DND-41 (cell line): ENCODE results near the gene PEX16.

Source experiments
- ATAC-seq: fragments of 200-7000 bp; cut with Tn5 transposase; 3 replicates; pipeline ENCODE4 v1.9.1; 2021; ENCODE audit warnings: low read depth; ENCODE audit not compliant: insufficient read depth
- DNase-seq: peaks from one replicate; pipeline ENCODE4 v3.0.0-alpha.2; 2020
- H2AFZ ChIP-seq: 2 replicates; pipeline ENCODE4 v1.6.0; 2012; ENCODE audit warnings: low read depth, low read length
- H3K27ac ChIP-seq: 2 replicates; pipeline ENCODE4 v1.5.1; 2012; ENCODE audit warnings: low read length, inconsistent platforms
- H3K27me3 ChIP-seq: fragments of 200-600 bp; sonication (generic); 2 replicates; pipeline ENCODE4 v1.6.0; 2012; ENCODE audit warnings: low read length, mild to moderate bottlenecking, inconsistent platforms; ENCODE audit not compliant: insufficient read depth, poor library complexity
- H3K36me3 ChIP-seq: 2 replicates; pipeline ENCODE4 v1.5.1; 2012; ENCODE audit warnings: low read length, inconsistent platforms; ENCODE audit not compliant: insufficient read depth
- H3K4me1 ChIP-seq: 2 replicates; pipeline ENCODE4 v1.5.1; 2012; ENCODE audit warnings: mild to moderate bottlenecking, low read length; ENCODE audit not compliant: insufficient read depth
- H3K4me2 ChIP-seq: 2 replicates; pipeline ENCODE4 v1.6.0; 2012; ENCODE audit warnings: mild to moderate bottlenecking, moderate library complexity, low read length, inconsistent platforms; ENCODE audit not compliant: insufficient read depth
- H3K4me3 ChIP-seq, 2 experiments: fragments of 200-600 bp in 1 of 2; shearing (Covaris generic) in 1 of 2; 2 replicates each; pipeline ENCODE4 v1.5.1; 2012 to 2016; ENCODE audit warnings: inconsistent platforms in 2 of 2, low read length in 2 of 2, mild to moderate bottlenecking in 2 of 2, low read depth in 1 of 2, moderate library complexity in 1 of 2
- H3K79me2 ChIP-seq: 2 replicates; pipeline ENCODE4 v1.6.0; 2012; ENCODE audit warnings: low read length, inconsistent platforms; ENCODE audit not compliant: insufficient read depth
- H3K9ac ChIP-seq: 2 replicates; pipeline ENCODE4 v1.6.0; 2012; ENCODE audit warnings: low read depth, mild to moderate bottlenecking, inconsistent platforms, low read length, moderate library complexity
- H3K9me3 ChIP-seq: 2 replicates; pipeline ENCODE4 v1.5.1; 2012; ENCODE audit warnings: low read length, moderate library complexity, mild to moderate bottlenecking, inconsistent platforms; ENCODE audit not compliant: insufficient read depth, severe bottlenecking
- H4K20me1 ChIP-seq: 2 replicates; pipeline ENCODE4 v1.6.0; 2012; ENCODE audit warnings: low read length; ENCODE audit not compliant: insufficient read depth
- EZH2 ChIP-seq: IDR thresholded peaks from 3 replicates; pipeline ENCODE4 v1.6.1; 2012; ENCODE audit warnings: borderline replicate concordance, low read depth, mild to moderate bottlenecking, moderate library complexity, low read length, inconsistent platforms; ENCODE audit not compliant: severe bottlenecking
- TF ChIP-seq, protein P1 (sequence below): IDR thresholded peaks from 2 replicates; pipeline ENCODE4 v1.5.1; 2012; ENCODE audit warnings: borderline replicate concordance, low read length, moderate library complexity, mild to moderate bottlenecking; ENCODE audit not compliant: poor library complexity, severe bottlenecking; ENCODE audit errors: extremely low read depth

Gene PEX16

GRCh38 chr11:45913514-45913913 is 4.2 kb downstream of the PEX16 start:
- H3K79me2 ChIP-seq = peaks cover 21% of the 10 kb centered on the region
- peaks cover 23% of the 10 kb centered on the region for H3K4me1 ChIP-seq
- no peak overlapping the region for H3K27ac ChIP-seq
- no peaks in the 10 kb centered on the region for H3K27me3 ChIP-seq
- peaks cover 59% of the 10 kb centered on the region for H3K36me3 ChIP-seq
- no peak overlapping the region for H3K4me3 ChIP-seq
- H3K9me3 ChIP-seq = no peaks in the 10 kb centered on the region
- H2AFZ ChIP-seq = no peak overlapping the region
- no peak for DNase-seq
- H3K9ac ChIP-seq = no peak overlapping the region
- H3K4me2 ChIP-seq = no peak overlapping the region
- peaks cover 17% of the 10 kb centered on the region for H4K20me1 ChIP-seq
- TF ChIP-seq, protein P1, sequence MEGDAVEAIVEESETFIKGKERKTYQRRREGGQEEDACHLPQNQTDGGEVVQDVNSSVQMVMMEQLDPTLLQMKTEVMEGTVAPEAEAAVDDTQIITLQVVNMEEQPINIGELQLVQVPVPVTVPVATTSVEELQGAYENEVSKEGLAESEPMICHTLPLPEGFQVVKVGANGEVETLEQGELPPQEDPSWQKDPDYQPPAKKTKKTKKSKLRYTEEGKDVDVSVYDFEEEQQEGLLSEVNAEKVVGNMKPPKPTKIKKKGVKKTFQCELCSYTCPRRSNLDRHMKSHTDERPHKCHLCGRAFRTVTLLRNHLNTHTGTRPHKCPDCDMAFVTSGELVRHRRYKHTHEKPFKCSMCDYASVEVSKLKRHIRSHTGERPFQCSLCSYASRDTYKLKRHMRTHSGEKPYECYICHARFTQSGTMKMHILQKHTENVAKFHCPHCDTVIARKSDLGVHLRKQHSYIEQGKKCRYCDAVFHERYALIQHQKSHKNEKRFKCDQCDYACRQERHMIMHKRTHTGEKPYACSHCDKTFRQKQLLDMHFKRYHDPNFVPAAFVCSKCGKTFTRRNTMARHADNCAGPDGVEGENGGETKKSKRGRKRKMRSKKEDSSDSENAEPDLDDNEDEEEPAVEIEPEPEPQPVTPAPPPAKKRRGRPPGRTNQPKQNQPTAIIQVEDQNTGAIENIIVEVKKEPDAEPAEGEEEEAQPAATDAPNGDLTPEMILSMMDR = no peak
- no peak for TF ChIP-seq EZH2
- no peak for ATAC-seq

DNA sequence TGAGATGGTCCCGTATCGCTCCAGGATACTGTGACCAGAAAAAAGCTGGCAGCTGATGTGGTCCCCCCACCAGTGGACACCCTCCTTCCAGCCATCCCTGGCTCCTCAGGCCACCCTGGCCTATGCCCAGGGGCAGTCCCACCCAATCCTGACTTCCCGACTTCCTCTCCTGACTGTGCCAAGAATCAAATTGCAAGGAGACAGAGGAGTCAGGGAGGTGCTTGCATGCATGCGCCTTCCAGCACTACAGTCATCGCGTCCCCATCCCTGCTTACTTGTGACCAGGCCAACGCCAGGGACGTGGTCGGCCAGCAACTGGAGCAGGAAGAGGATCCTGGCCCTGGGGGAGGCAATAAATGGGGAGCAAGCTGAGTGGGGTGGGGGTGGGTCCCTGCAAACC is 7.1 kb downstream of the PEX16 start:
- H3K9me3 ChIP-seq = no peaks in the 10 kb centered on the region
- no peak for ATAC-seq
- H3K4me2 ChIP-seq = no peak overlapping the region
- peaks cover 14% of the 10 kb centered on the region; the same call in 1 of the 2 replicates for H4K20me1 ChIP-seq
- no peak overlapping the region for H3K4me3 ChIP-seq
- TF ChIP-seq, protein P1 = no peak
- TF ChIP-seq EZH2 = no peak
- no peak overlapping the region for H3K27ac ChIP-seq
- no peak overlapping the region for H3K9ac ChIP-seq
- no peak overlapping the region for H2AFZ ChIP-seq
- H3K36me3 ChIP-seq = peaks cover 52% of the 10 kb centered on the region
- H3K4me1 ChIP-seq = peaks cover 3% of the 10 kb centered on the region
- no peaks in the 10 kb centered on the region for H3K27me3 ChIP-seq
- DNase-seq = no peak
- peaks cover 4% of the 10 kb centered on the region; the same call in 1 of the 2 replicates for H3K79me2 ChIP-seq

DNA sequence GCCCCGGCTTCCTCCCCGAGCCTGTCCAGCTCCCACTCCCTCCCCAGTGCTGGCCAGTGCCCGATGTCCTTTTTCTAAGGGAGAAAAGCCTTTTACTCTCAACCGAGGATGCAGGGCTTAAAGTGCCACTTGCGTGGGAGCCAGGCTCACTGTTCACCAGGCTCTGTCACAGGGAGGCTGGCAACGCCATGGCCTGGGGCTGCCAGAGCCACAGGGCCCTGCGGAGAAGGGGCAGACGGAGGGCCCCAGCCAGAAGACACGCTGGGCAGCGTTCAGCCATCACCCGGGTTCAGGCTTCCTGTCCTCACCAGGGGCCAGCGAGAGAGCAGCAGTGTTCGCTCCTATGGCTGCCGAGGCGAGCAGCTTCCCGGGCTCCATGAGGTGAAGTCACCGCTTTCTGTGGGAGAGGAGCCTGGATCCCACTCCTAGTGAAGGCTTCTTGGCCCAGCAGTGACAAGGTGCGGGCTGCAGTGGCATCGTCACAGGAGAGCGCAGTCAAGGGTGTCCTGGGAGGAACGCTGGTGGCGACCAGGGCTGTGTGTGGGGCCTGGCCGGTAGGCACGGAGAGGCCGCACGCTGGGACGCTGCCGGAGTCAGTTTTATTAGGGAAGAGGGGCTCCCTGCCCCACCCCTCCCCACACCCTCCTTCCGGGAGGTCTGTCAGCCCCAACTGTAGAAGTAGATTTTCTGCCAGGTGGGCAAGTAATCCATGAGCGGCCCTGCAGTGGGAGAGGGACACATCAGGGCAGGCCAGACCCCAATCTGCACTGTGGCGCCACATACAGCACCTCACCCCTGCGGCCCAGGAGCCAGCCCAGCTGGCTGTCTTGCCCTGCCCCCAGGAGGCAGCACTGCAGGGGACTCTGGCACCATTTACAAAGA is 7.8 kb downstream of the PEX16 start:
- Histone ChIP-seq H3K27me3 (no peaks in the 10 kb centered on the region), H3K4me3 (no peak overlapping the region), H3K4me1 (no peaks in the 10 kb centered on the region), H4K20me1 (peaks cover 8% of the 10 kb centered on the region; the same call in 1 of the 2 replicates), H3K79me2 (no peaks in the 10 kb centered on the region), H3K4me2 (no peak overlapping the region), H3K9ac (no peak overlapping the region), H3K27ac (no peak overlapping the region), H3K36me3 (peaks cover 44% of the 10 kb centered on the region), H3K9me3 (no peaks in the 10 kb centered on the region), H2AFZ (no peak overlapping the region)
- DNase-seq (no peak), ATAC-seq (no peak)
- no peak for TF ChIP-seq EZH2
- TF ChIP-seq, protein P1 = no peak
